OCI-LY3 (cell line): ENCODE data around the gene NOTUM.

ENCODE experiments used
- EZH2phosphoT487 ChIP-seq: fragments of 200-600 bp; shearing (Covaris generic); IDR thresholded peaks from 2 replicates; pipeline ENCODE4 v1.6.1; 2018; ENCODE audit warnings: antibody characterized with exemption, mixed run types, low read depth
- TF ChIP-seq, protein P1 (sequence below): fragments of 200-600, 300-600 bp; sonication (generic); IDR thresholded peaks from 2 replicates; pipeline ENCODE4 v1.5.1; 2014; ENCODE audit warnings: antibody characterized with exemption, low read length, low read depth

DNA sequence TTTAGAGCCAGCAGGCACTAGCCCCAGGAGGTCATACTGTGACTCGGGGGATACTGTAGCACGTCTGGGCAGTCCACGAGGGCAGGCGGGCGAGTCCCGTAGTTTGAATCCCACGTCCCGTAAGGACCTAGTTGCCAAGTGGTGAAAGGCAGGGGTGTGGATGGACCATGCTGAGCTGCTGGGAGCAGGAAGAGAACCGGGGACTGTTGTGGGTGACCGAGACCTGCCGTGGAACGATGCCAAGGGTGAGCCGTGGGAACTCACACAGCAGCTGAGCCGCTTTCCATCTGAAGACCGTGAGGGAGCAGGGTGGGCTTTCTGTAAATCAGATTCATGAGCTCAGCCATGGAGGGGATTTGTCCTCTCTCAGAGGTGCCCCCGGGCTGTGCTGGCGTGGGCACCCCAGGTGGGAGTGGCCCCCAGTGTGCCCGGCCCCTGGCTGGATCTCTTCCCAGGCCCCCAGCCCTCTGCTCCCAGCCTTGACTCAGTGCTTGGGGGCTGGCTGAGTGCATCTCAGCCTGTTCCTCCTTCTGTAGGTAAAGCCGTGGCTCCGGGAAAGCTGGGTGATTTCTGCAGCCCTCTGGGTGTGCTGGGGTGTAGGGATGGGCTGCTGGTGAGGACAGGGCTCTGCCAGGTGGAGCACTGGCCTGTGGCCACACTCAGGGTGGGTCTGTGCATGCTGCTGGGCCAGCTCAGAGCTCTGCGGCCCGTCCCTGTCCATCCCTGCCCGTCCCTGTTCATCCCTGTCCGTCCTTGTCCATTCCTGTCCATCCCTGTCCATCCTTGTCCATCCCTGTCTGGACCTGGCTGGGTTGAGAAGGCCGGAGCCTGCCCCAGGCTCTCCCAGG, 30.1 kb upstream of the NOTUM start:
- TF ChIP-seq, protein P1, sequence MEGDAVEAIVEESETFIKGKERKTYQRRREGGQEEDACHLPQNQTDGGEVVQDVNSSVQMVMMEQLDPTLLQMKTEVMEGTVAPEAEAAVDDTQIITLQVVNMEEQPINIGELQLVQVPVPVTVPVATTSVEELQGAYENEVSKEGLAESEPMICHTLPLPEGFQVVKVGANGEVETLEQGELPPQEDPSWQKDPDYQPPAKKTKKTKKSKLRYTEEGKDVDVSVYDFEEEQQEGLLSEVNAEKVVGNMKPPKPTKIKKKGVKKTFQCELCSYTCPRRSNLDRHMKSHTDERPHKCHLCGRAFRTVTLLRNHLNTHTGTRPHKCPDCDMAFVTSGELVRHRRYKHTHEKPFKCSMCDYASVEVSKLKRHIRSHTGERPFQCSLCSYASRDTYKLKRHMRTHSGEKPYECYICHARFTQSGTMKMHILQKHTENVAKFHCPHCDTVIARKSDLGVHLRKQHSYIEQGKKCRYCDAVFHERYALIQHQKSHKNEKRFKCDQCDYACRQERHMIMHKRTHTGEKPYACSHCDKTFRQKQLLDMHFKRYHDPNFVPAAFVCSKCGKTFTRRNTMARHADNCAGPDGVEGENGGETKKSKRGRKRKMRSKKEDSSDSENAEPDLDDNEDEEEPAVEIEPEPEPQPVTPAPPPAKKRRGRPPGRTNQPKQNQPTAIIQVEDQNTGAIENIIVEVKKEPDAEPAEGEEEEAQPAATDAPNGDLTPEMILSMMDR = no peak
- TF ChIP-seq EZH2phosphoT487 = no peak
